Muscle of back (tissue), 13 donors: ENCODE results near the gene TMEM30A. TPM values are rescaled to one million over a fixed set of nuclear protein-coding genes. Genes with fewer than 3 reads are reported as not detected.

Source experiments
- DNase-seq, 3 donors: peaks; one replicate each; pipeline versions ENCODE4 v3.0.0 to v3.0.0-alpha.2; 2013
- long read RNA-seq, 9 donors: transcript quantifications; one replicate each; lab custom pipeline, GENCODE V29; 2026
- polyA plus RNA-seq, 10 donors: library from polyadenylated mRNA; unstranded; fragments of 120-200 nt; gene quantifications; one replicate each; pipeline ENCODE4 v1.2.1, GENCODE V29; 2013; ENCODE audit not compliant: insufficient read length in 10 of 10

Gene TMEM30A
- 10 to 100 TPM; 57.0 to 81.1 (median 68.5) TPM for polyA plus RNA-seq
- long read RNA-seq, donor 1, full-length matches to known transcripts = 18 of 25 reads
- long read RNA-seq, donor 1, partial matches to known transcripts = 7 of 25 reads
- long read RNA-seq, donor 1, other reads (novel, unspliced or antisense) = 0 of 25 reads
- long read RNA-seq, donor 2, full-length matches to known transcripts = 20 of 27 reads
- long read RNA-seq, donor 2, partial matches to known transcripts = 7 of 27 reads
- long read RNA-seq, donor 2, other reads (novel, unspliced or antisense) = 0 of 27 reads
- long read RNA-seq, donor 3 = 0 reads
- long read RNA-seq, donor 4, full-length matches to known transcripts = 10 of 10 reads
- long read RNA-seq, donor 4, partial matches to known transcripts = 0 of 10 reads
- long read RNA-seq, donor 4, other reads (novel, unspliced or antisense) = 0 of 10 reads
- long read RNA-seq, donor 5, full-length matches to known transcripts = 21 of 31 reads
- long read RNA-seq, donor 5, partial matches to known transcripts = 10 of 31 reads
- long read RNA-seq, donor 5, other reads (novel, unspliced or antisense) = 0 of 31 reads
- long read RNA-seq, donor 6, full-length matches to known transcripts = 27 of 35 reads
- long read RNA-seq, donor 6, partial matches to known transcripts = 8 of 35 reads
- long read RNA-seq, donor 6, other reads (novel, unspliced or antisense) = 0 of 35 reads
- long read RNA-seq, donor 7, full-length matches to known transcripts = 17 of 17 reads
- long read RNA-seq, donor 7, partial matches to known transcripts = 0 of 17 reads
- long read RNA-seq, donor 7, other reads (novel, unspliced or antisense) = 0 of 17 reads
- long read RNA-seq, donor 8, full-length matches to known transcripts = 20 of 27 reads
- long read RNA-seq, donor 8, partial matches to known transcripts = 7 of 27 reads
- long read RNA-seq, donor 8, other reads (novel, unspliced or antisense) = 0 of 27 reads
- long read RNA-seq, donor 9, full-length matches to known transcripts = 2 of 2 reads
- long read RNA-seq, donor 9, partial matches to known transcripts = 0 of 2 reads
- long read RNA-seq, donor 9, other reads (novel, unspliced or antisense) = 0 of 2 reads

- DNase-seq = peak; percentile 98 to 99 (median 99)
Observed at GRCh38 chr6:75284632-75285282, at the start of gene TMEM30A. Gene TMEM30A (minus strand): TSS chr6:75284792. CDS start chr6:75284638, 154 bp downstream.

DNA sequence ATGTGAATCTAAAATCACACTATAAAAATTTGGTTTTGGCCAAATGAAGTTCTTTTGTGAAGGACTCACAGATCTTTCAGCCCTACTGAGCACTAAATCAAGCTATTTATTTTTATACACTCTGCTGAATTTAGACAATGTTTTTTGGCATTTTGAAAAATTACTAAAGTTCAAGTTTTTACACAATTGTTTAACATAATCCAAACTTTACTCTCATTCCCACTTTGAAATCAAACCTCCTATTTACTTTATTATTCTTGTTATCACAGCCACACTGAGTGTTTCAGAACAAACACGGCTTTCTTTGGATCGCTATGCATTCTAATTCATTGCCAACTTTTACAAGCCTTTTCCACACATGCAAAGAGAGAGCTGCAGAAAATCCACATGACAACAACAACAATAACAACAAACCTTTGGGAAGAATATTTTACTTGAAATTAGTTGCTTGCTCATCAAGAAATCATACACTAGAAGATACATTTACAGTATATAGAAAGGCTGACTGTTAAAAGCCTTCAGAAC is 49.1 kb upstream of the TMEM30A start:
- peak in 2 of 3 donors; percentile 38 to 74 for DNase-seq

GRCh38 chr6:75331151-75331550 is 46.6 kb upstream of the TMEM30A start:
- DNase-seq = peak in 1 of 3 donors; percentile 85

GRCh38 chr6:75329703-75330102 is 45.1 kb upstream of the TMEM30A start:
- no peak for DNase-seq

DNA sequence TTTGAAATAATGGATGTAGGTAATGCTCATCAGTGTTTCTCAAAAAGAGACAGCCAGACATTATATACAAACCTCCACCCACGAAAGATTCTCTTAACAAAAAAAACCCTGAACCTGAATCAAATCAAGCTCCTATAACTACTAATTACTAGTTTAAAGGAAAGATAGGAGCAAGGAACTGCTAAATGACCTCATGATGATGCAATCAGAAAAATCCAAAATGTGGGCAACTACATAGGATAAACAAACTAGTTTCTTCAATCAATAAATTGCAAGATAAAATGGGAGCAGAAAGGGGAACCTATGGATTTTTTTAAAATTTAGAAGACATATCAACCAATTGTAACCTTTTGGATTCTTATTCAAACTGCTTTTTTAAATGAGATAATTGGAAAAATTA is 43.2 kb upstream of the TMEM30A start:
- no peak for DNase-seq

DNA sequence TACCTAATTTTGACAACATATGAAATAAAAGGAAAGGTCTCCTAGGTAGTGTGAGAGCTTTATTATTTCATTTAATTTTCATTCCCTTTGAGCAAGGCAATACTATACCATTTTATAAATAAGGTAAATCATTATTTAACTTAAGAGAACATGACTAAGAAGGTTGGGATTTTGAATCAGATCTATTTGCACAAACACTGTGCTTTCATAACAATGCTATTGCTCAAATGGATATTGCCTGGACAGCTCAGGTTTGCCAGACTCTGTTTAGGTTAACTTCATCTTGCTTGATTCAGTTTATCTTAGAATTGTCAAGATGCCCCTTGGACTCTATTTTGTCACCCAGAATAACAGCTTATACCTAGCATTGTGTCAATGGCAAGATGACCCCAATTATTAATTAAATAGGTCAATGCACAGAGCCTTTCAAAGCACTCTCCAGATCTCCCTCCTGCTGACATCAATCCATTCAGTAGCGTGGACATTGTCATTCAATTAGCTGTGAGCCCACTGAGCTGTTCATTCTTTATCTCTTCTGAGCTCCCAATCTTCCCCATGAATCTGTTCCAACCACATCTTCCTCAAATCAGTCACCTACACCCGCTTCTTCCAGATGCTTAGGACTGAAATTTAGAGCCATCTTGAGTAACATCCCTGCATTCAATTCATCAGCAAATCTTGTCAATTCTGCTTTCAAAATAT is 42.1 kb upstream of the TMEM30A start:
- DNase-seq = no peak

DNA sequence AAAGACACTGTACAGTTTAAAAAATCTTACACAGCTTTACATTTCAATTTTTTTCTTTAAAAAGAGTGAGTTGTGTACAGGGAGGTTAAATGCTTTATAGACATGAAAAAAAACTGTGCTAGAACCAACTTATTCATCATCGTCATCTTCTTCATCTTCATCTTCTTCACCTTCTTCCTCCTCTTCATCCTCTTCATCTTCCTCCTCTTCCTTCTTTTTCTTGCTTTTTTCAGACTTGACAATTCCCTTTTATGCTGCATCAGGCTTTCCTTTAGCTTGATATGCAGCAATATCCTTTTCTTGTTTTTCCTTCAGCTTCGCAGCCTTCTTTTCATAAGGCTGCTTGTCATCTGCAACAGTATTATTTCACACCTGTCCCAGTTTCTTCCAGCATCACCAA is 34.3 kb upstream of the TMEM30A start:
- no peak for DNase-seq

DNA sequence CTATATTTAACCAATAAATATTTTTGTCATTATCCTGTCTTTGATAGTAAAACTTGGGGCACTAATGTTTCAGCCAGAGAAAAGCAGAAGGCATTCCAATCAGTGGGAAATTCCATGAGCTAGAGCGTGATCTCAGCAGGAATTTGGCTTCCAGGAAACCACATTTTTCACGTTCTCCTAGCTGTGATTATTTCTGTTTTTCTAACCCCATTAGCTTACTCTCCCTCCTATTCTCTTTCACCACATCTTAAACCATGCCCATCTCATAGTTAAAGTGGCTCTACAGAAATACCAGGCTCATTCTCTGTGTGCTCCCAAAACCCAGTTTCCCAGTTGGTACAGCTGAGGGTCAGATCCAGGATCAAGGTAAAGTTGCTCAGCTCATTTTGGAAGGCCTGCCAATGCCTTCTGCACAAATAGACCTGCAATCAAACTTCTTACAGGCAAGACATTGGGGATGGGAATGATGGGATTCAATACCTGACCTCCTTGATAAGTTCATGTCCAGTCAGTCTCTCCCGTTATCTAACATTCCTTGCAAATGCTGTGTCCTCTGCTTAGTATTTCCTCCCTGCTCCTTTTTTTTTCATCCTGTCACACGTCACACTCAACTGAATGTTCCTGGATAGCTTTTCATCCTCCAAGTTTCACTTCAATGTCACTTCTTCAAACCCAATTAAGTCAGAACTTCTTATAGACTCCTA is 33.1 kb upstream of the TMEM30A start:
- DNase-seq = peak in 2 of 3 donors; percentile 50 to 67

DNA sequence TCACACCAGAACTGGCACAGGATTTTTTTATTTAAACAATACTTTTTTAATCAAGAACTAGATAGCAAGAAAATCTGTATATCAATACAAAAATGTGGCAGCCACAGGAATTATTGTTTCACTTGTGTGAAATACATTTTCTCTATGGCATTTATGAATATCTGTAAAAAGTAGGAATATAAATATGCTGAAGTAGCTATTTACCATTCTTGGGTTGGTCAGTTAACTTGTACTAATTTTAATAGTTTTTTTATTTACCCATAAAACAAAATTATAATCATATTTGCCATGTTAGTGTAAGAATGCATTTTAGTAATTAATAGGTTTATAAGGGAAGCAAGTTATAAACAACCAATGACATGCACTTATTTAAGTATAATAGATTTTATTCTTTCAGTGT is 31.4 kb upstream of the TMEM30A start:
- no peak for DNase-seq

GRCh38 chr6:75308250-75308988 is 23.8 kb upstream of the TMEM30A start:
- DNase-seq = no peak

DNA sequence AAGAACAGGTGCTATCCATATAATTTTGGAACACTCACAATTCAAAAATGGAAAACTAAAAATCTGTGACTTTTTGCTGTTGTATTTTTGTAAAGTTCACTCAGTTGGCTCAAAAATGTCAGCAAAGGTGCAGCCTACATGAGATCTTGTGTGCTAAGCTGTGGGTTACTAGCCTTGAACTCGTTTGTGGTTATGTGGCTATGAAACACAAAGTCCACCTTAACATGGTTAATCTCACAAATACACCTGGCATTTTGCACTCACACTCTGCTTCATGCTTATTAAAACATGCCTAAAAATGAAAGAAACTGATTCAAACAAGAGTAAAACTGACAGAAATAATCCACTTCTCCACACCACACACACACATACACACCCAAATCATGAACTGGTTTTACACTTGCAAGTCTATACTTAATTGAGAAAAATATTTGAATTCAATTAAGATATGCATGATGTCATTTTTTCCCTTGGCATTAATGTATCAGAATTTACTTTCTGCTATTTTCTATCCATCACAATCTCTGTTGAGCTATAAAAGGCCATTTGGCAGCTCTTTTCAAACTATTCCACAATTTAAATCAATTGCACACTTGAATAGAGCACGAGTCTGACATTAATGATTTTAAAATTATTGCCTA is 22.9 kb upstream of the TMEM30A start:
- DNase-seq = peak in 1 of 3 donors; percentile 24

DNA sequence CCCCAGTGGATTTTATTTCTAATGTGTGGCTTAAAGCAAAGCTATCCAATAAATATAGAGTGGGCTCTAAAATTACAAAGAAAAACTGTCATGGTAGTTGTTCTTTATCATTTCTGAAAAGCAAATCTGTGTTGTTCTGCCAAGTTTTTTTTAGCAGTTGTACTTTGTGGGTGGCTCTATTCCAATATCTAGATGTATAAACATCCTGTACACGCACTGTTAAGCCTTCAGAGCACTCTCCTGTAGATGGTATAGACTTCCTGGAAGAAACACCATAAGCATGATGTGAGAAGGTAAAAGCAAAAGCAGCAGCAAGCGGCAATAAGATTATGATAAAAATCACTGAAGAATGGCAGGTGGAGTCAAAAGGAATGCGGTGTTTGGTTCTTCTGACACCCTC is 21.5 kb upstream of the TMEM30A start:
- no peak for DNase-seq

DNA sequence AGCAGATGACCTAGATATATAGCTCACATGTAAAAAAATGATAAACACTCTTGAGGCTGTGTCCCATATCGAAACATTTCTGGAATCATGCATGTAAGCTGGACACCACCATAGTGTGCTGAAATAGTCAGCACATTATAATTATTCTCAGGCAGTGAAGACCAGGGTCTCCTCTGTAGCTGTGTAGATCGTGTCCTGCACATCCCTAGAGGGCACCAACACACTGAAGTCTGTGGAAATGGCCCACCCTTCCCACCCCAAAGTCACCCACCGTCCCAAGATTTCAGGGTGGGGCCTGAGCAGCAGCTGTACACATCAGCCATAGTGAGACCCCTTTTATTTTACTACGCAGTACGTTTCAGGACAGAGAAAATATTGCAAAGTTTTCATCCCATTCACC is 21.0 kb upstream of the TMEM30A start:
- DNase-seq = no peak

DNA sequence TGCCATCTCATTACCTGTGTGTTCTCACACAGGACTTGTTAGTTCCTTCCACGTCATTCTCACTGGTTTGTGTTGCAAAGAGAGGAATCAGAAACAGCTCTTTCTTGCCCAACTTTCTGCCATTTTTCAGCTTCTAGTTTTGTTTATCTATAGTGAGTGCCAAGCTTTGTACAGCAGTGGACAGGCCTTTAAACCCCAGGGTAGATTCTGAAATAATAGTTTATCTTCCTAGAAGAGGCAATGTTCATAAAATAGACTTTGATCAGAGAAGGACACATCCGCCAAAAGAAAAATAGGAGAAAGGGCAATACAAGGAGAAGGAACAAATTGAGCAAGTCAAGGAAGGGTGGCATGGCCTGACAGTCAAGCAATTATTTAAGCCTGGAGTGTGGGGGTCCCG is 17.7 kb upstream of the TMEM30A start:
- no peak for DNase-seq

- DNase-seq = no peak
Observed at GRCh38 chr6:75301537-75301936, 16.9 kb upstream of the TMEM30A start.

GRCh38 chr6:75301088-75301487 is 16.5 kb upstream of the TMEM30A start:
- DNase-seq = no peak

- no peak for DNase-seq
Observed at GRCh38 chr6:75300531-75300855, 15.9 kb upstream of the TMEM30A start.

DNA sequence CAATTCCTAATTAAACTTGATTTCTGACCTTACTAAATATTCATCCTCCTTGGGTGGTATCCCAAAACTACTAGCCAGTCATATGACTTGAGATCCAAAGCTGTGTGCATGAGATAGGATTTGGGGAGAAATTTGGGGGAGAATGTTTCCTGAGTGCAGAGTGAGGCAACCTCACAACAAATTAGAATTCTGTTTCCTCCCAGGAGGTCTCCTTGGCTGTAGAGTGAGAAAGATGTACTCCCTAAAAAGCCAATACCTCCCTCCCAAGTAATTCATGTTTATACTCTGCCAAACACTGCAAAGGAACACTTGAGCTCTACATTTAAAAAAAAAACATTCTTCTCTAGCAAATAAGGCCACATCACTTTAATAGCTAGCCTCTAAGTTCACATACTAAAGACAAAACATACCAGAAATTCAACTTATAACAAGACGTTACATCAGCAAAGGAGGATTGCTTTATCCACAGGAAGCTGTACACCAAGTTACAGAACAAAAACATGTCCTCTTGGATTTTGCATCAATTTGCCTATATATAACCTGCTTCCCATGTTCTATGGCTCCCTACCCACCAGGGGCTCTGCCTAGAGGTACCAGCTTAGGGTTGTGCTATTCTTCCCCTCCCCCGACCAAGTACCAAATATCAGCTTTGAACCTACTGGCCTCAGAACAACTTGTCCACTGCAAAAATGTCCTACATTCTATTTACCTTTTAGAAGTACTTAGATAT is 15.4 kb upstream of the TMEM30A start:
- peak; percentile 46 to 91 (median 80) for DNase-seq
